ENCODE measurements around the gene SRSF2. TPM values are rescaled to one million over a fixed set of nuclear protein-coding genes. Genes with fewer than 3 reads are reported as not detected.

The SRSF2 gene
- total and polyA plus RNA-seq, 3 donors from 2014 or later, result 196 to 461 (median 365) TPM

DNA sequence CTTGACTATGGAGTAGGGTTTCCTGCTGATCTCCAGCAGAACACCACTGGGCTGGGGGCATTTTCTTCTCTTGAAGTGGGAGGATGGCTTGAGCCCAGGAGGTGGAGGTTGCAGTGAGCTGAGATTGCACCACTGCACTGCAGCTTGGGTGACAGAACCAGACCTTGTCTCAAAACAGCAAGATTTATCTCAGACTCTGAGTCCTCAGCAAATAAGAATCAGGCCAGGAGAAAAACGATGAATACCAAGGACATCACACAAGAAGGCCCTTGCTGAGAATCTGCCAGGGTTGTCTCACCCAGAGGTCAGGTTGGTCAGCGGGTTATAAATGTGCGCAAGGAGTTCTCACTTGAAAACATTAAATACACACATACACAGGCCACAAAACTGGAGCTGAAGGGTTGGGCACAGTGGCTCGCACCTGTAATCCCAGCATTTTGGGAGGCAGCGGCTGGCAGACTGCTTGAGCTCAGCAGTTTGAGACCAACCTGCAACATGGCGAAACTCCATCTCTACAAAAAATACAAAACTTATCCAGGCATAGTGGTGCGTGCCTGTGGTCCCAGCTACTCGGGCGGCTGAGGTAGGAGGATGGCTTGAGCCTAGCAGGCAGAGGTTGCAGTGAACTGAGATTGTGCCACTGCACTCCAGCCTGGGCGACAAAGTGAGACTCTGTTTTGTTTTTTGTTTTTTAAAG lies 34.0 kb downstream of the SRSF2 start:
- 66 to 82% methylated on average over 10 of the region's 10 CpGs for WGBS, 2 donors
- Histone ChIP-seq H3K36me3 (ENCODE audit: low read depth, missing control alignments) (no peaks in the 10 kb centered on the region), H3K27ac (peak overlapping the region; percentile 87 to 90), H3K27me3 (no peaks in the 10 kb centered on the region), H3K9me3 (no peaks in the 10 kb centered on the region), H3K4me3 (no peak overlapping the region), H3K4me1 (peaks cover 75% of the 10 kb centered on the region)
- no peak for TF ChIP-seq POLR2A (IDR thresholded peaks at IDR 0.05)
- TF ChIP-seq, protein P1, sequence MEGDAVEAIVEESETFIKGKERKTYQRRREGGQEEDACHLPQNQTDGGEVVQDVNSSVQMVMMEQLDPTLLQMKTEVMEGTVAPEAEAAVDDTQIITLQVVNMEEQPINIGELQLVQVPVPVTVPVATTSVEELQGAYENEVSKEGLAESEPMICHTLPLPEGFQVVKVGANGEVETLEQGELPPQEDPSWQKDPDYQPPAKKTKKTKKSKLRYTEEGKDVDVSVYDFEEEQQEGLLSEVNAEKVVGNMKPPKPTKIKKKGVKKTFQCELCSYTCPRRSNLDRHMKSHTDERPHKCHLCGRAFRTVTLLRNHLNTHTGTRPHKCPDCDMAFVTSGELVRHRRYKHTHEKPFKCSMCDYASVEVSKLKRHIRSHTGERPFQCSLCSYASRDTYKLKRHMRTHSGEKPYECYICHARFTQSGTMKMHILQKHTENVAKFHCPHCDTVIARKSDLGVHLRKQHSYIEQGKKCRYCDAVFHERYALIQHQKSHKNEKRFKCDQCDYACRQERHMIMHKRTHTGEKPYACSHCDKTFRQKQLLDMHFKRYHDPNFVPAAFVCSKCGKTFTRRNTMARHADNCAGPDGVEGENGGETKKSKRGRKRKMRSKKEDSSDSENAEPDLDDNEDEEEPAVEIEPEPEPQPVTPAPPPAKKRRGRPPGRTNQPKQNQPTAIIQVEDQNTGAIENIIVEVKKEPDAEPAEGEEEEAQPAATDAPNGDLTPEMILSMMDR (IDR thresholded peaks at IDR 0.05), result no peak
- intact Hi-C loops (cut with DNase I; ENCODE audit: low total_unique reads), result loop anchor here (10.0 kb wide), 1 partner anchor 178 kb away; no protein-coding TSS in a partner anchor
- peak; percentile 54 for DNase-seq

DNA sequence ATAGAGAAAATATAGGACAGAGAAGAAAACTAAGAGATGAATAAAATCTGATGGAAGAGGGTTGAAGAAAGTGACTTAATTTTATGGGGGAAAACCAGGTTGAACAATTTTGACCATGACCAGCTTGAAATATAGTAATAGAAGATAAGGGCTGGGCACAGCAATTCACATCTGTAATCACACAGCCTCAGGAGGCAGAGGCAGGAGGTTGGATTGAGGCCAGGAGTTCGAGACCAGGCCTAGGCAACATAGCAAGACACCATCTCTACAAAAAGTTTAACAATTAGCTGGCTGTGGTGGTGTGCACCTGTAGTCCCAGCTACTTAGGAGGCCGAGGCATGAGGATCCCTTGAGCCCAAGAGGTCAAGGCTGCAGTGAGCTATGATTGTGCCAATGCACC lies 35.1 kb downstream of the SRSF2 start:
- no peaks in the 10 kb centered on the region for H3K27me3 ChIP-seq
- H3K27ac ChIP-seq, result peak overlapping the region; percentile 87 to 90
- H3K4me3 ChIP-seq, result no peak overlapping the region
- DNase-seq, result no peak
- H3K4me1 ChIP-seq, result peaks cover 76% of the 10 kb centered on the region
- H3K9me3 ChIP-seq, result no peaks in the 10 kb centered on the region
- H3K36me3 ChIP-seq (ENCODE audit: low read depth, missing control alignments), result no peaks in the 10 kb centered on the region
- 30 to 42% methylated on average over 2 of the region's 2 CpGs for WGBS, 2 donors
- no peak for TF ChIP-seq POLR2A (IDR thresholded peaks at IDR 0.05)
- TF ChIP-seq, protein P1 (IDR thresholded peaks at IDR 0.05), result no peak
- intact Hi-C loops (cut with DNase I; ENCODE audit: low total_unique reads), result loop anchor here (10.0 kb wide), 1 partner anchor 177 kb away; no protein-coding TSS in a partner anchor

DNA sequence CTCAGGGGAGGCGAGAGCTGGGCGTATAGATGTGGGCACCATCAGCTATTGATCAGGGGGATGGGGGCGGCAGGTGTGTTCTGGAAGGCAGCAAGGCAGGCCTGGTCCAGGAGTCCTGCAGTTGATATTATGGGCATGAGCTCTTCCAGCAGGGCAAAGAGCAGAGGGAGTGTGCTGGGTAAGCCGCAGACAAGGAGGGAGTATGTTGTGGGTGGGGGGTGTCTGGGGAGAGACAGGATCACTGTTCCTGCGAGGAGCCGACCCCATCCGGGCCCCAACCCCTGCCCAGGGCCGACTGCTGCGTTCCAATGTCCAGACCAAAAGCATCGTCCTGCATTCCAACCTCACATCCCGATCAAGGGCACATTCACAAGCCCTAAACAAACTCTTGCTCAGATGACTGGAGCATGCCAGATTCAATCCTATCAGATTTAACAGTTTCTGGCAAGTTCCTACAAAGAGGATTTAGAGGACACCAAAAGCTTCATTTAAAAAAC lies 35.6 kb downstream of the SRSF2 start:
- intact Hi-C loops (cut with DNase I; ENCODE audit: low total_unique reads), result loop anchor here (10.0 kb wide), 1 partner anchor 177 kb away; no protein-coding TSS in a partner anchor
- Histone ChIP-seq H3K9me3 (no peaks in the 10 kb centered on the region), H3K36me3 (ENCODE audit: low read depth, missing control alignments) (no peaks in the 10 kb centered on the region), H3K4me1 (peaks cover 77% of the 10 kb centered on the region), H3K27ac (peak overlapping the region; percentile 87 to 90), H3K4me3 (no peak overlapping the region), H3K27me3 (no peaks in the 10 kb centered on the region)
- no peak for DNase-seq
- 45 to 65% methylated on average over 11 of the region's 11 CpGs for WGBS, 2 donors
- TF ChIP-seq, protein P1 (IDR thresholded peaks at IDR 0.05), result no peak
- TF ChIP-seq POLR2A (IDR thresholded peaks at IDR 0.05), result no peak

DNA sequence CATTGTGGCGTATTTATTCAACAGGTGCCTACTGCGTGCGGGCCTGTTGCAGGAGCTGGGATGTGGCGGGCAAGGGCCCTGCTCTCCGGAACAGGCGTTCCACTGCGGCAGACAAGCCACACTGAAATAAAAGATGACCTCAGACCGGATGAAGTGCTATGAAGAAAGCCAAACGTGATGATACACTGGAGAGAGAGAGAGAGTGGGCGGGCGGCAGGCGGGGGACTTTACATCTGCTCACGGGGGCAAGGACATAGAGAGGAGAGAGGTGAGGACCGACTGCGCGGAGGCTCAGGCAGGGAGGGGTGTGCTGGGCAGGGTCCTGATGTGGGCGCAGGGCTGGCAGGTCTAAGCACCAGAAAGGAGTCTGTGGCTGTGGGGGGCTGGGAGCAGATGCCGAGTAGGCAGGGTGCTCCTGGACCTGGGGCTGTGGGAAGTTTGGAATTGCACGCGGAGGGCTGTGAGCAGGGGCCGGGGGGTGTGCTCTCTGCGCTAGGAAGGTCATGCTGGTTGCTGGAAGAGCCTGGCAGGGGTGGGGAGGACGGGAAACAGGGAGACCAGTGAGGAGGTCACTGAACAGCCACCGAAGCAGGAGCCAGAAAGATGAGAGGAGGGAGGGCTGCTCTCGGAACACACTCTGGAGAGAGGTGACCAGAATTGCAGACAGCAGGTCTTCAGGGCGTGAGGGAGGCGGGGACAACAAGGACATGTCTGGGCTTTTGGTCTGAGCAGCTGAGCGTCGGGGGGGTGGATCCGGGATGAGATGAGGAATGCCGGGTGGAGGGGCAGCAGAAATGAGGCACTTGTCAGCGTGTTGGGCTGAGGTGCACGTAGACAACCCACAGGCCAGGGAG lies 36.3 kb downstream of the SRSF2 start:
- H3K4me1 ChIP-seq, result peaks cover 83% of the 10 kb centered on the region
- H3K27ac ChIP-seq, result peak overlapping the region; percentile 87 to 90
- no peaks in the 10 kb centered on the region for H3K36me3 ChIP-seq (ENCODE audit: low read depth, missing control alignments)
- TF ChIP-seq POLR2A (IDR thresholded peaks at IDR 0.05), result no peak
- TF ChIP-seq, protein P1 (IDR thresholded peaks at IDR 0.05), result no peak
- no peak overlapping the region for H3K4me3 ChIP-seq
- H3K27me3 ChIP-seq, result no peaks in the 10 kb centered on the region
- DNase-seq, result peak; percentile 67
- WGBS, 2 donors, result 39 to 49% methylated on average over 32 to 33 of the region's 33 CpGs
- no peaks in the 10 kb centered on the region for H3K9me3 ChIP-seq
- intact Hi-C loops (cut with DNase I; ENCODE audit: low total_unique reads), result loop anchor here (10.0 kb wide), 1 partner anchor 176 kb away; no protein-coding TSS in a partner anchor

All from testis (tissue), 3 donors.